ENCODE results near the gene TMEM198.

Gene TMEM198

DNA sequence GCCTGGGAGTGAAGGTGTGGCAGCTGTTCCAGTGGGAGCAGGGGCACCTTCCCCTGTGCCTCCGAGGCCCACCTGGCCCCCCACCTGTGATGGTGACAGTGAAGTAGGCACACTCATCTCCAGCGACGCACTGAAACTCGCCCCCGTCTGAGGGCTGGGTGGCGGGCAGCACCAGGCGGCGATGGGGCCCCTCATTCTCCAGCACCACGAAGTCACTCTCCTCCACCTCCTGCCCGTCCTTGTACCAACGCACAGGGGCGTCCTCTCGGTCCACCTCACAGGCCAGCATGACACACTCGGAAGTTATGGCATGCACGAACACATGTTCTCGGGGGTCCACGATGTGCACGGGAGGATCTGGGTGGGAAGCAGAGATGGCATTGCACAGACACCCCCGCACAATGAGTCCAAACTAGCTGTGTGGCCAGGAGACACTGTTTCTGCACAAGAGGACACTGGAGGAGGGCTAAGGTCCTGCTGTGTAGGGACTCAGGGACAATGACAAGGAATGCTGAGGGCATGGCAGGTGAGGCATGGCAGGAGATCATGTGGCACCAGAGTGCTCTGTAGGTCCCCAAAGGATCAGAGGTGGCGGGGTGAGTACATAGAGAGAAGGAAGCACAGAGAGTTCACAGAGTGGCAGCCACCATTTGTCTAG lies 19.6 kb downstream of the TMEM198 start:
- no peak for DNase-seq (ENCODE audit: low read depth)

DNA sequence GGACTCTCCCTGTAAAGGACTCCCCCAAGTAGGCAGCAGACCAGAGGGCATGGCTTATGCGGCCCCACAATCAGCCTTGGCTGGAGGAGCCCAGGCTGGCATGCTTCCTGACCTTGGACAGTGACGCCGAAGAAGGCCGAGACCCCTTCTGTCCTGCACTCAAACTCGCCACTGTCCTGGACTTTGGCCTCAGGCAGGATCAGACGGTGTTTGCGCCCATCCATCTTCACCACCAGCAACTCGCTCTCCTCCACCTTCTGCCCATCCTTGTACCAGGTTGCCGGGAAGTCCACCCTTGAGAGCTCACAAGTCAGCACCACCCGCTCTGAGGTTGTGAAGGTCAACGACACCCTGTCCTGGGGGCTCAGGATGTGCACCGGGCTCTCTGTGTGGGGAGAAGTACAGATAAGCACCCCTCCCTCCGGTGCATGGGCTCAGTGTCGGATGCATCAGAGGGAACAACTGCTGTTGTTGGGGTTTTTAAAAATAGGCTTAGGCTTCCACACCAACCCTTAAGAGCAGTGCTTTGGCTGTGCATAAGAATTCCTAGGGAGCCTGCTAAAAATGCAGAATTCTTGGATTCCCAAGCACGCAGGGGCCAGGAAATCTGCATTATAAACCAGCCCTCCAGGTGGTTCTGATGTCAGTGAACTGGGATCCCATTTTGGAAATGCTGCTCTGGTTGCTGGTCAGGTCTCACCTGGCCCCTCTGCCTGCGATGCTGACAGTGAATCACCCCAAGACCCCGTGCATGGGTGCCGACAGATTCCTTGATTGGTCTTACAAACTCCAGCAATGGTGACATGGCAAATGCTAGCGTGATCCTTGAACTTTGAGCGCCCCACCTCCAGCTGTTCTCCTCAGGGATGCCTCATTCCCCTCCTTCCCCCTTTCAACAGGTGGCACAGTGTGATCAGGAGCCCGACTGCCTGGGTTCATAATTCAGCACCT lies 21.6 kb downstream of the TMEM198 start:
- DNase-seq (ENCODE audit: low read depth), result no peak

DNA sequence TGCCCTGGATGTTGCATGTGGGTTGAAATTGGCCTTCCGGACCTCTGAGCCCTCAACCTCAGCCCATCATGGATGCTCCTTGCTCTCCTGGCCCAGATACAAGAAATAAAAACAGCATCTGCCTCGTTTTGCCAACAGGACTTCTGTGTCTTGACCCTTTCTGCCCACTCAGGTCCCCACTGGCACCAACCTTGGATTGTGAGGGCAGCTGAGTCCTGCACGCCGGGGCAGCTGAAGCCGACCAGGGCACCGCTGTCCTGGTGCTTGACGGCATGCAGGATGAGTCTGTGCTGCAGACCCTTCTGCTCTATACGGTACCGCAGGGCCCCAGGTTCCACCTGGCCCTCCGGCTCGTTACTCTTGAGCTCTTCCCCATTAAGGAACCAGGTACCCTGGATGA lies 22.8 kb downstream of the TMEM198 start:
- DNase-seq (ENCODE audit: low read depth), result no peak

DNA sequence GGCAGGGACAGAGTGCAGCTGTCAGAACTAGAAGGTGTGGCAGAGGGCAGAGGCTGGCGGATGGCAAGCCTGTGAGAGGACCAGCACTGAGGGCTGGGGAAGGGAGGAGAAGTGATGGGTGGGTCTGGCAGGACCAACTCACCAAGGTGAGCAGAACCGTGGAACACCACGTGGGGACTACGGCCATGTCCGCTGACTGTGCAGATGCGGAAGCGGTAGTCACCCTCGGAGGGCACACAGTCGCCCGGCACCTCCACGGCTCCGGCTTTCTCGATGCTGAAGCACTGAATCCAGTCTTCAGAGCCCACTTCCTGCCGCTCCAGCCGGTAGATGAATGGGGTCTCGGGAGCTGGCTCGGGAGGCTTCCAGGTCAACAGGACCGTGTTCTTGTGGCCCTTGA lies 23.3 kb downstream of the TMEM198 start:
- no peak for DNase-seq (ENCODE audit: low read depth)

DNA sequence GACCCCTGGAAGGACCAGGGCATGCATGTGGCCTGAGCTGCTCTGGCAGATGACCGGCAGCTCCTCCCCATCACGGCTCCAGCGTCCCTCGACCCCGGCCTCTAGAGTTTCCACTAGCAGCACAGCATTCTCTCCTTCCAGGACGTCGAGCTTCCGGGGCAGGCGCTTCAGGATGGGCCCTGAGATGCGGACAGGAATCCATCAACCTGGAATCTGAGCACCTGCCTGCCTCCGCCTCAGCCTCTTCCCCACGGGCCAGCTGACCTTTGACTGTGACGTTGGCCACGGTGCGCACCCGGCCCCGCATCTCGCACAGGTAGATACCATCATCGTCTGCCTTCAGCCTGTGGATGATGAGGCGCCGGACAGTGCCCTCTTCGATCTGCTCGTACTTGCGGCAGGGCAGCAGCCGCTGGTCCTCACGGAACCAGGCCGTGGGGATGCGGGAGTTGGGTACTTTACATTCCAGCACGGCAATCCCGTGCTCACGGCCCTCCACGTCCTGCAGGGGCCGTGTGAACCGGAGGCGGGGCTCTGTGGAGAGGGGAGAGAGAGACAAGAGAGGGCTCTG lies 24.0 kb downstream of the TMEM198 start:
- DNase-seq (ENCODE audit: low read depth), result no peak

DNA sequence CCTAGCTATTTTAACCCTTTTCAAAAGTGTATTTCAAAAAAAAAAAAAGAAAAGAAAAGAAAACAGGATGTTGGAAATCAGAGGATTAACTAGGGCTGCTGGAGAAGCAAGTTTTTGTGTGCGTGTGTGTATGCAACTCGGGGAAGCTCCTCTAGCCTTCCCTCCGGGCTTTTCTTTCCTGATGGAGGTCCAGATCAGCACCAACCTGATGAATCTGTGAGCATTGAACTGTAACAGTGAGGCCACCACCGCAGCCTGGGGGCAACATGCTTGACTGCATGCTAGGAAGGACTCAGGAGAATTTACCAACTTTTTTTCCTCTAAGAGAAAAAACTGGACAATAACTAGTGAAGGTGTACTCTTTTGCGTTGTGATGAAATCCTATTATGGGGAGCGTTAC lies 25.2 kb downstream of the TMEM198 start:
- no peak for DNase-seq (ENCODE audit: low read depth)

DNA sequence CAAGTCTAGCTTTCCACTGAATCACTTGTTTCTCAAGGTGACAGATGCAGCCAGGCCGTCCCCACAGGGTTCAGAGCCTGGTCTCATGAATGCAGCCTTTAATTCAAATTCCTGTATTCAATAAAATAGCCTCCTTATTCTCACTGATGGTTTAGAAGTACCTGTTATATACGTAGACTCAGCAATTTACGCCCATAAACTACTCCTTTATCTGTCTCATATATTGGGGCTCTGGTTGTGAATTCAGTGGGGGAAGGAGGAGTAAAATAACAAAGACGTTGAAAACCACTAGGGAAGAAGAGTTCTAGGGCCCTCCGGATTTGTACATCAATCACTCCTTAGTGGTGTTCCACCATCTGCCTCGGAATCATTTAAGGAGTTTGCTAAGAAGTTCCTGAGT lies 25.8 kb downstream of the TMEM198 start:
- no peak for DNase-seq (ENCODE audit: low read depth)

DNA sequence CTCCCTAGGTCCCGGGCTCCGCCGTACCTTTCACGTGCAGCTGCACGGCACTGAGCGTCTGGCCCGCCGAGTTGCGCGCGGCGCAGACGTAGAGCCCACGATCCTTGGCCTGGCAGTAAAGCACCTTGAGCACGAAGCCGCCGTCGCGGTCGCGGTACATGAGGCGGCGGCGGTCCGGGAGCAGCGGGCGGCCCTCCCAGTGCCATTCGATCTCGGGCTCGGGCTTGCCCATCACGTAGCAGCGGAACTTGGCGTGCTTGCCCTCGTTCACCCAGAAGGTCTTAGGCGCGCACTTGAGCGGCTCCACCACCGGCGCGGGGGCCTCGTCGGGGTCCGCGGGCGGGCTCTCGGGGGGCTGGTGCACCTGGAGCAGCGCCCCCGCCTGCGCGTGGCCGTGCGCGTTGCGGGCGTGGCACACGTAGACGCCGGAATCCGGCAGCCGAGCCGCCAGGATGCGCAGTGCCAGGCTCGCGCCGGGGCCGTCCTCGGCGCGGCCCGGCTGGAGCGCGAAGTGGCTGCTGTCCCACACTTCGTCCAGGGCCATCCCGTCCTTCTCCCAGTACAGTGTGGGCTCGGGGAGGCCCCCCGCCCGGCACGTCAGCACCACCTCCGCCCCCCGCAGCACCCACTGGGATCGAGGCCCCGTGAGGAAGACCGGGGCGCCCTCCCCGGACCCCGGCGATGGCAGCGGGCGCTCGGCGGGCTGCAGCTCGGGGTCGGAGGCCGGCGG lies 26.5 kb downstream of the TMEM198 start:
- DNase-seq (ENCODE audit: low read depth), result no peak

DNA sequence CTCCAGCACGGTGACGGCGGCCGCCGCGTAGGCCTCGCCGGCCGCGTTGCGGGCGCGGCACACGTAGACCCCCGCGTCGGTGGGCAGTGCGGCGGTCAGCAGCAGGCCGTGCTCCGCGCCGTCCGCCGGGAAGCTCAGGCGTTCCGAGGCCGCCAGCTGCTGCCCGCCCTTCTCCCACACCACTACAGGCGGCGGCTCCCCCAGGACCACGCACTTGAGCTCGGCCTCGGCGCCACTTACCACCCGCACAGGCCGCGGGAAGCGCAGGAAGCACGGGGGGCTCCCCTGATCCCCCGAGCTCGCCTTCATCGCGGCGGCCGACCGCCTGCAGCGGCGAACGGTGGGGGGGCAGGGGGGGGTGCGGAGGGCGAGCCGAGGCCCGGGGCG lies 27.1 kb downstream of the TMEM198 start:
- DNase-seq (ENCODE audit: low read depth), result no peak

DNA sequence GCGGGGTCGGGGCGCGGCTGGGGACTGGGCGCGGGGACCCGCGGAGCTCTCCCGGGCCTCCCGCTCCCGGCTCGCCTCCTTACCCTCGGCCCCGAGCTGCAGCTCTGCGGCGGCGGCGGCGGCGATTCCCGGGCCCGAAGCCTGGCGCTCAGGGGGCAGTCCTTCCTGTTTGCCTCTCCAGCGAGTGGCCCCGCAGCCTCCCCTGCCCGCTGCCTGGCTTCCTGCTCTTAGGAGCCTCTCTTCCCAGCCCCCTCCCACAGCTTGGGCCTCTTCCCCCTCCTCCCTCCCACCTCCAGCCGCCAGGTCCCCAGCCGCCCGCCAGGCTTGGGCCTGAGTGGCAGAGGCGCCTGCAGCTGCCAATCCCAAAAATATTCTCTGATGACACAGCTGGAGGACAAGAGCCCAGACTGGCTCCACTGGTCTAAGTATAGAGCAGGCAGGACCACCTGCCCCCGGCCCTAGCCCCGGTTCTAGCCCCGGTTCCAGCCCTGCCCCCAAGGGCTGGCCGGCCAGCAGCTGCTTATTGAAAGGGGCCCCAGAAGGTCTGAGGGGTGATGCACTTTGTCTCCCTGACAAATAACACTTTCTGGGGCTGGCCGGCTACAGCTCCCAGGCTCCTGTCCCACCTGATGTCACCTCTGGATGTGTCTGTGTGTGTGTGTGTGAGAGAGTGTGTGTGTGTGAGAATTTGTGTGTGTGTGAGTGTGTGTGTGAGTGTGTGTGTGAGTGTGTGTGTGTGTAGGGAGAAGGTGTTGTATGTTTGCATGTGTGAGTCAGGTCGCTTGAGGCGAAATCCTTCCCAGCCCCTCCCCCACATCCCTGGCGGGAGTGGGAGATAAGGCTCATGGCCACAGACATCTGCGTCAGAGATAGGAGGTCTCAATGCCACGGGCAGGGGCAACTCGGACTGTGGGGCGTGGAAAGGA lies 27.7 kb downstream of the TMEM198 start, which contains the start of gene OBSL1:
Gene OBSL1, minus strand, starts transcription at position 229 of the 926 bp plus-strand sequence. CDS start 307 bp downstream, outside the sequence.
- DNase-seq (ENCODE audit: low read depth), result no peak

DNA sequence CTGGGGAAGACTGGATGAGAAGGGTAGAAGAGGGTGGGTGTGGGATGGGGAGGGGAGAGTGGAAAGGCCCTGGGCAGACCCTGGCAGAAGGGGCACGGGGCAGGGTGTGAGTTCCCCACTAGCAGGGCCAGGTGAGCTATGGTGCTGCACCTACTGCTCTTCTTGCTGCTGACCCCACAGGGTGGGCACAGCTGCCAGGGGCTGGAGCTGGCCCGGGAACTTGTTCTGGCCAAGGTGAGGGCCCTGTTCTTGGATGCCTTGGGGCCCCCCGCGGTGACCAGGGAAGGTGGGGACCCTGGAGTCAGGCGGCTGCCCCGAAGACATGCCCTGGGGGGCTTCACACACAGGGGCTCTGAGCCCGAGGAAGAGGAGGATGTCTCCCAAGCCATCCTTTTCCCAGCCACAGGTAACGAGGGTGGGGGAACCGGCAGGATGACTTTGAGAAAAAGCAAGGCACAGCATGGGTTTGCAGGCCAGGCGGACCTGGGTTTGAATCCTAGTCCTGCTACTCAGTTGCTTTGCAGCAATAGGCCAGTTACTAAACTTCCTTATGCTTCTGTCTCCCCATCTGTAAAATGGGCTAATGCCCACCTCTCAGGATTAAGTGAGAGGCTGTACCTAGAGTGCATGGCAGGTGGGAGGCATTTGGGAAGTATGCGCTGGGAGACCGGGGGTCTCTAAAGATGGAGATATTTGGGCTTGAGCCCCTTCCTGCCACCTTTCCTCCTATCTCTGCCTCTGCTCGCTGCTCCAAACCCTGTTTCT lies 28.6 kb downstream of the TMEM198 start, which contains the start of gene INHA:
Gene INHA, plus strand, starts transcription at position 74 of the 765 bp plus-strand sequence. Its CDS starts 65 bp downstream, at position 139.
- no peak for DNase-seq (ENCODE audit: low read depth)

DNA sequence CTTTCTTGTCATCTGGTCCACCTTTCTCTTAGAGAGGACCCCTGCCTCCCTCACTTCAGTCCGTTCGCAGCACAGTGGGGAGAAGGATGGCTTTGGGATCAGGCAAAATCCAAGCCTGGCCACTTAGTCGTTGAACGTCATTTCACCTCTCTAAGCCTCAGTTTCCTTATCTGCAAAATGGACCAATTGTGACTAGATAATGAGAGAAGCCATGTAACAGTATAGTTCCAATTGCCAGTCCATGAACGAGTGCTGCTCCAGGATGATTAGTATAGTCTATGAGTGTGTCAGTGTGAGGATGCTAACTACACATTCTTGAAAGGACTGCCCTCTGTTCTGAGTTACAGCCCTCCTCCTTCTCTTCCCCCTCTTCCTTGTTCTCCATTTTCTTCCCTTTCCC lies 29.3 kb downstream of the TMEM198 start:
- no peak for DNase-seq (ENCODE audit: low read depth)

DNA sequence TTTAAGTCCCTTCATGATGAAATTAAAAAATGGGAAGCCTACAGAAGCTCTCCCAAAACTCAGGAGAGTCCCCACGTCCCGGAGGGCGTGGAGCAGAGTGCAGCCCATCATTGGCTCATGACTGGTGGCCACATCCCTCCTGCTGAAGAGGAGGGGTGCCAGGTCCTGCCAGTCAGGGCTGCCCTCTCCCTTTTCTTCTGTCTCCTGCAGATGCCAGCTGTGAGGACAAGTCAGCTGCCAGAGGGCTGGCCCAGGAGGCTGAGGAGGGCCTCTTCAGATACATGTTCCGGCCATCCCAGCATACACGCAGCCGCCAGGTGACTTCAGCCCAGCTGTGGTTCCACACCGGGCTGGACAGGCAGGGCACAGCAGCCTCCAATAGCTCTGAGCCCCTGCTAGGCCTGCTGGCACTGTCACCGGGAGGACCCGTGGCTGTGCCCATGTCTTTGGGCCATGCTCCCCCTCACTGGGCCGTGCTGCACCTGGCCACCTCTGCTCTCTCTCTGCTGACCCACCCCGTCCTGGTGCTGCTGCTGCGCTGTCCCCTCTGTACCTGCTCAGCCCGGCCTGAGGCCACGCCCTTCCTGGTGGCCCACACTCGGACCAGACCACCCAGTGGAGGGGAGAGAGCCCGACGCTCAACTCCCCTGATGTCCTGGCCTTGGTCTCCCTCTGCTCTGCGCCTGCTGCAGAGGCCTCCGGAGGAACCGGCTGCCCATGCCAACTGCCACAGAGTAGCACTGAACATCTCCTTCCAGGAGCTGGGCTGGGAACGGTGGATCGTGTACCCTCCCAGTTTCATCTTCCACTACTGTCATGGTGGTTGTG lies 30.9 kb downstream of the TMEM198 start:
- no peak for DNase-seq (ENCODE audit: low read depth)

DNA sequence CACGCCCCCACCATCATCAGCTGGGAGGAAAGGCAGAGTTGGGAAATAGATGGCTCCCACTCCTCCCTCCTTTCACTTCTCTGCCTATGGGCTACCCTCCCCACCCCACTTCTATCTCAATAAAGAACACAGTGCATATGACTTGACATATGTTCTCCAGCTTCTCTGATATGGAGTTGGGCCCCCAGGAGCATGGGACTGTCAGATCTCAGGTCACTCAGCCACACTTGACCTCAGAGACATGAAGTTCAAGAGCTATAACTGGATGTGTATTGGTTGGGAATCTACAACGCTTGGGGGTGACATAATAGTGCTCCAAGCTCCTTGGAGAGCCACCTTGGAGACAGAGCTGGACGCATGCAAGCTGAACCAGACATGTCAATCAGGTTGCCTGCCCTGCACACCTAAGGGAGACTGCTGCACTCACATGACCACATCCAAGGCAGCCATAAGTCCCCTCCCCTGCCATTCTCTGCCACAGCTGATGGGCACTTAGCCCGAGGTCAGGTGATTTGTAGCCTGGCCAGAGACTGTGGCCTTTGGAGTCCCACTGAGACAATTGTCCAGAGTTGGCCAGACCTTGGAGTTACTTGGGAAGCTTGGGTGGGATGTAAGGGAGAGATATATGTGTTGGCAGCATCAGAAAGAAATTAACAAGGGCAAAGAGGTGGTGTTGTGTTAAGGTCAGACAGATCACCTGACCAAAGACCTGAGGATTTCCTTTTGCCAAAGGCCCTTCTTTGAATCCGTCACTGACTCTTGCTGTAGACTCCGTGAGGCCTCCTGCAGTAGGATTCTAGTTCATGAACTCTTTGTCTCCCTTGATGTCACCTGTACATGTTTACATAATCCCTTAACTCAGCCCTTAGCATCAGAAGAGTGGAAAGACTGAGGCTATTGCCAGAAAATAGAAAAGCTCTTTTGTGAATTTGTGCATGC lies 32.0 kb downstream of the TMEM198 start:
- DNase-seq (ENCODE audit: low read depth), result no peak

DNA sequence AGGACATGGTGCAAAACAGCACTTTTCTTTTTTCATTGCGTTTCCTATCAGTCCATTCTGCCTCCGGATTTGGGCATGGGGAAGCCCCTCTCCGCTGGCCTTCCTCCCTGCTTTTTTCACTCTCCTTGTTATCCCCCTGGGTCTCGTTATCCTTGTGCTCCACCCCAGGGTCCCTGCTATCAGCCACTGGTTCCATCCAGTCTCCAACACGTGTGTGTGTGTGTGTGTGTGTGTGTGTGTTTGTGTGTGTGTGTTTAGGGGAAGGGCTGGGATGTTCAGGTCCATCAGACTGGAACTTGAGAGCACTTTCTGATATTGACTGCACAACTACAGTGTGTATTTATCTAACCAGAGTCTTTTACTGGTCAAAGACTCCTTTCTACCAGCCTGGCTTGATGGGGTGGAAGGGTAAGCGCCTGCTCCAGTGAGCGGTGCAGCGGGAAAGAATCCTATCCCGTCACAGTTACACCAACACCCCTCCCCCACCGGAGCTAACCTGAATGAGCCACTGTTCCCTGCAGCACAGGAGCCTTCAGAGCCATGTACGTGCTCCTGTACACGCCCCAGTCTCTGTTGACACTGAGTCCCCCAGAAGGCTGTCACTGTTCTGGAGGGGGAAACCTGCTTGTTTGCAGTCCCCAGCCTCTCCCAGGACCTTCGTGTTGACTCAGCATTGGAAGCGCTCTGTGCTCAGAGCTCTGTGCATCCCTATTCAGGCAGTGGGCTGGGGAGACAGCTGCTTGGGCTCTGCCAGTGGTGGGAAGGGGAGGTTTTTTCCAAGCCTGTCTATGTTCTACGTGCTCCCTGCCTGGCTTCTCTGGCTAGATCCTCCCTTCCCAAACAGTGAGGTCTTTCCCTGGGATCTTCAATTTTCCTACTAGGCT lies 32.9 kb downstream of the TMEM198 start:
- no peak for DNase-seq (ENCODE audit: low read depth)

DNA sequence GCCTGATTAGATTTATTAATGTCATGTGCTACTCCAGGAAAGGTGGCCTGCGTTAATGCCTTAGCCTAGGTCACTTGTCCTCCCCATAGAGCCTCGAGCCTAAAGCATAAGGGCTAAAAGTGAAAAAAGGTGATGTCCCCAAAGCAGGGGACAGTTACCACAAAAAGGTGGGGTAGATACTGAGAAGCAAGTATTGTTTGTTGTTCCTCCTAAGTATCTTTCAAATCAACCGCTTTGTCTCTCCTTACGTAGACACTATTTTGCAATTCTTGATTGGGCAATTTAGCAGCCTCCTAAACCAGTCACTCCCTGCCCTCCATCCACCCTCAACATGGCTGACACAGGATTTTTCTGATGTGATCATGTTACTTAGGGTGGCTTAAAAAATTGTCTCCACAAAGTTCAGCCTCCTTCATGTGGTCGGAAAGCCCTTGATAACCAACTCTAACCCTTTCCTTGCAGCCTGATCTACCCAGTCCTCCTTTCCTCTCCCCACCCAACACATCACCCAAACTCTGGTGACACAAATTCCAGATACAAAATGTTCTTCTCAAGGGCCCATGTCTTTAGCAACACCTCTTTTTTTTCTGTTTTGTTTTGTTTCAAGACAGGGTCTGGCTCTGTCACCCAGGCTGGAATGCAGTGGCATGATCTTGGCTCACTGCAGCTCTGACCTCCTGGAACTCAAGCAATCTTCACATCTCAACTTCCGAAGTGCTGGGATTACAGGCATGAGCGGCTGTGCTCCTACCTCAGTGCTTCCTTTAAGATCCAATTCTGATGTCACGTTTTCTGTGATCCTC lies 35.2 kb downstream of the TMEM198 start:
- no peak for DNase-seq (ENCODE audit: low read depth)
